SKM-1 (cell line): ENCODE measurements around the gene KLF11.

Experiments
- DNase-seq: peaks from one replicate; lab custom pipeline; 2025; ENCODE audit not compliant: unreplicated experiment; lab: John Stamatoyannopoulos, UW

The KLF11 gene

DNA sequence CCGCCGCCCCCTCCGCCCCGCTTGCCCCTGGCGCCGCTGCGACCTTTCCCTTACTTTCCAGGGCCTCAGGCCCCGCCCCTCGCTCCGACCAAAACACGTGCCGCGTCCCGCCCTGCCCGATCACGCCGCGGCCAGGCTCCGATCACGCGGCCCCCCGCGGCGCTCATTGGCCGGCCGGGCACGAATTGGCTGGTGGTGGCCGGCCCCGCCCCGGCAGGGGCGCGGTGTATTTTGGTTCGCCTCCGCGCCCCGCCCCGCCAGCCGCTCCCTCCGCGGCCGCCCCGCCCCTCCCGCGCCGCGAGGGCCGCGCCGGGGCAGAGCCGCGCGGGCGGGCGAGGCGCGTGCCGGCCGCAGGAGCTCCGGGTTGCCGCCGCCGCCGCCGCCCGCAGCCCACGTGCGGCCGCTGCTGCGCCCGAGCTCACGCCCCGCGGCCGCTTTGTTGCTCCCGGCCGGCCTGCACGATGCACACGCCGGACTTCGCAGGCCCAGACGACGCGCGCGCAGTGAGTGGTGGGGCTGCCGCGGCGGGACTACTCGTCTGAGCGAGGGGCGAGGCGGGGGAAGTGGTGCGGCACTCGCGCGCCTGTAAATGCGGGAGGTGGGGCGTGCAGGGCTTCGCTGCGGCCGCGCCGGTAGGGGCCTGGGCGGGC is at the start of gene KLF11:
KLF11 (plus strand) TSS at position 295 of the 650 bp plus-strand sequence; CDS start at position 462, 167 bp downstream.
- peak; percentile 61 for DNase-seq

DNA sequence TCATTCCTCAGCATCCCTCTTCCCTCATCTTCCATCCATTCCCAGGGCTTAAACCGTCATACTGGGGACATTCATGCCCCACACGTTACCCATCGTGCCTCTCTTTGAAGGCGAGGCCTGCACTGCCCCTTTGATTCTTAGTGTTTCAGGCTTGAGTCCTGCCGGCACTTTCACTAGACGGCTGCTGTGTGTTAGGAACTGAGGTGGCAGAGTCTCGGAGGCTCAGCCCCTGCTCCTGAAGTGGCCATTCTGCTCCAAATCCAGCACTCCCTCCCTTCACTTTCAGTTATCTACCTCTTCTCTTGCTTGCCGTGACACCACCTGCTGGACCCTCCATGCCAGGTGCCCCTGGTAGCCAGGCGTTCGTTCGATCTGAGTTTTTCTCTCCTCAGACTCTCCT is 48.9 kb upstream of the KLF11 start:
- no peak for DNase-seq

DNA sequence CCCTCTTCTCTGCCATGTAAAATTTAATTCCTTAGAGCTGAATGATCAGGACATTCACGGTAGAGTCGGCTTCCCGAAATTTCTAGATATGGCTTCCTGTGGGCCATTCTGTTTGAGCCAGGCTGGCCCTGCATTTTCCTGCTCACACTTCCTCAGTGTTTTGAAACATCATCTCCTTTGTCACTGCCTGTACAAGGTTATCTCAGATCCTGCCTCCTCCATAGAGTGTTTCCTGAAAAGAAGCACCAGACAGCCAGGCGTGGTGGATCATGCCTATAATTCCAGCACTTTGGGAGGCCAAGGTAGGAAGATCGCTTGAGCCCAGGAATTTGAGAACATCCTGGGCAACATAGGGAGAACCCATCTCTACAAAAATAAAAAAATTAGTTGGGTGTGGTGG is 48.3 kb upstream of the KLF11 start:
- no peak for DNase-seq

- DNase-seq = no peak
These were observed 47.0 kb upstream of the KLF11 start for GRCh38 chr2:9996321-9996720.

DNA sequence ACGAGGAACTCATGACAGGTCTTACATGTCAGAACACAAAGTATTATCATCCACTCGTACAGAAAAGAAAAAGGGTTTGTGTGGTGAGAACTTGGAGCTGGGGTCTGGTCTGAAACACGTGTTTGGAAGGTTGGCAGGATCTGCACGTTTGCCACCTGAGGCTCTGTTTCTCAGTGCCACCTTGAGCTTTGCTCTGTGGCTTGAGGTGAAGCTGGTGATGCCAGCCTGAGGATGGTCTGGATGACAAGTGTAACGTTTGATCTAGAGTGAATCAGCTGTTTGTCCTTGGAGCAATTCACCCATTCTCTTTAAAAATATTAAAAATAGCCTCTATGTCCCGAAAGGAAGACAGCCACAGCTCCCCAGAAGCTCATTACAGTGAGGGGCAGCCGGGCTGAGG is 45.4 kb upstream of the KLF11 start:
- no peak for DNase-seq

GRCh38 chr2:9998916-9999654 is 44.3 kb upstream of the KLF11 start:
- no peak for DNase-seq

DNA sequence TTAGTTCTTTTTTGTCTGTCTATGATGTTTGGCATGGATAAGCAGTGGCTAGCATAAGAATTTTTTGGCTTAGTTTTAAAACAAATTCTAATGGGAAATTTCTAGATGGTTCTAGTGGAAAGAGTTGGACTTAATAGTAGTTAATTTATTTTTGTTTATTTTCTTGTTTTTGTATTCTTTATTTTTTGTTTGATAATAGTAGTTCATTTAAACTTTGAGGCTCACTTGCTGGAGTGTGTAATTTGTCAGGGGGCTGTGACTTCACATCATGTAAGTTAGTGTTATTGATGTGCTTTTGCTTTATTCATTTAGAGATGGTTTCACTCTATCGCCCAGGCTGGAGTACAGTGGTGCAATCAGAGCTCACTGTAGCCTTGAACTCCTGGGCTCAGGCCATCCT is 43.7 kb upstream of the KLF11 start:
- DNase-seq = no peak

- no peak for DNase-seq
These were observed 42.8 kb upstream of the KLF11 start for GRCh38 chr2:10000541-10000940.

- DNase-seq = no peak
These were observed 41.8 kb upstream of the KLF11 start for GRCh38 chr2:10001586-10001985.

- DNase-seq = no peak
These were observed 41.2 kb upstream of the KLF11 start for GRCh38 chr2:10002109-10002508.

DNA sequence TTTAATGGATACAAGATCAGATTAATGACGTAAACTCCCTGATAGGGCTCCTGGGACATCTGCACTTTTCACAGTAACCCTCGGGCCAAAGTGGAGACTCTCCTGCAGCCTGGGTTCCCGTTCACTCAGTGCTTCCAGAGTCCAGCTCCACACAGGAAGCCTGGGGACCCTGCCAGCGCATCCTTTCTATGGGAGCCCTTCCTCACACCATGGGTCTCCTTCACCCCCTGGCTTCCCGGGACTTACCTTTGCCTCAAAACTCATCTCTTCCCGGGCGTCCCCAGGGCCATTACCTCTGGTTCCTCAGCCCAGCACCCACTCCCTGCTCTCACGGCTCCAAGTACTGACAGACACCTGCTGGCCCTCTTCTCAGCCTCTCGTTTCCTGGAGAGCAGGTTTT is 40.7 kb upstream of the KLF11 start:
- DNase-seq = no peak

DNA sequence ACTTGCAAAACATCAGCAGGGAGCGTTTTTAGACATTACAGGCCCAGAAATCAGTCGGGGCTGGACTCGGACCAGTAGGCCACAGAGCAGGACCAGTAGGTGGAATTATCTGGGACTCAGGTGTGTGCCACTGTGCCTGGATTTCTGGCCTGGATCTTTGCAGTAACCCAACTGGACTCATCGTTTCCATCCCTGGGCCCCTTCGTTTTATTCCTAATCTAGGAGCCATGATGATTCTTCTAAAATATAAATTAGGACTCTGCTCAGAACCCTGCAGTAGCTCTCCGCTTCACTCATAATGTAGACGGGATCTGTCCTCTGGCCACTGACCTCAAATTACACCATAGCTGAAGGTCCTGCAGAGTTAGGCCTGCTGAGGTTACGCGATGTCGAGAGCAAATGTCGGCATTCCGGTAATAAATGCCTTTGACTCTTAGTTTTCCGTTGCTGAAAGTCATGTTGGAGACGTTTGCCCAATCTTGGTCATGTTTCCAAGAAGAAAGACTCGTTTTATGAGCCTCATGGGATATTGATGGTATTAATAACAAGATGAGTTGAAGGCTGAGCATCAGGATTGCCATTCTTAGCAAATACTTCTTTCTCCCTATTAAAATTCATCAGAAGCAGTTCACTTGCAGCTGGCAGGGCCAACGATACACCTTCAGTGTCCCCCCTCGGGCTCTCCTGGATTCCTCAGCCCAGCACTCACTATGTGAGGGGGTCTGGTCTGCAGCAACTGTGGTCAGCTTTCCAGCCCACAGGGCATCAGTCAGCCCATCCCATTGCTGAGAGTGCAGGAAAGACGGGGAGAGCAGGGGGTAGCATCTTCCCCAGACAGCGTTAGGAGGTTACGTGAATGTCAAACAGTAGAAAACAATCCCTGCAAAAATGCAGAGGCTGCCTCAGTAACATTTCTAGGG is 39.9 kb upstream of the KLF11 start:
- no peak for DNase-seq

- DNase-seq = no peak
These were observed 38.9 kb upstream of the KLF11 start for GRCh38 chr2:10004401-10004800.

DNA sequence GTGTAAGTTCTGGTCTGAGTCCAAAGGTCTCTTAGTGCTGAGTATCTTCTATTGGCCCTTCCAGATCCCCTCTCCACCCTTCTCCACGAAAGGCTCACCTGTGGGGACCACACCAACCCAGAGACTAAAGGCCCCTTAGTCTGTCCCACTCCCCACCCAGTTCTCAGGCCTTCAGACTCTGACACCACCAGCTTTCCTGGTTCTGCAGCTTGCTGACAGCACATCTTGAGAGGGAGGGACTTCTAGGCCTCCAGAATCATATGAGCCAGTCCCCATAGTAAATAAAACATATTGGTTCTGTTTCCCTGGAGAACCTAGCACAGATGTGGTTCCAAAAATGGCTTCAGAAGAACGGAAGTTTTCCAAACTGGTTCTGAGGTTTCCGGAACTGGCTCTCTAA is 38.5 kb upstream of the KLF11 start:
- DNase-seq = no peak

GRCh38 chr2:10005461-10006235 is 37.7 kb upstream of the KLF11 start:
- DNase-seq = no peak

DNA sequence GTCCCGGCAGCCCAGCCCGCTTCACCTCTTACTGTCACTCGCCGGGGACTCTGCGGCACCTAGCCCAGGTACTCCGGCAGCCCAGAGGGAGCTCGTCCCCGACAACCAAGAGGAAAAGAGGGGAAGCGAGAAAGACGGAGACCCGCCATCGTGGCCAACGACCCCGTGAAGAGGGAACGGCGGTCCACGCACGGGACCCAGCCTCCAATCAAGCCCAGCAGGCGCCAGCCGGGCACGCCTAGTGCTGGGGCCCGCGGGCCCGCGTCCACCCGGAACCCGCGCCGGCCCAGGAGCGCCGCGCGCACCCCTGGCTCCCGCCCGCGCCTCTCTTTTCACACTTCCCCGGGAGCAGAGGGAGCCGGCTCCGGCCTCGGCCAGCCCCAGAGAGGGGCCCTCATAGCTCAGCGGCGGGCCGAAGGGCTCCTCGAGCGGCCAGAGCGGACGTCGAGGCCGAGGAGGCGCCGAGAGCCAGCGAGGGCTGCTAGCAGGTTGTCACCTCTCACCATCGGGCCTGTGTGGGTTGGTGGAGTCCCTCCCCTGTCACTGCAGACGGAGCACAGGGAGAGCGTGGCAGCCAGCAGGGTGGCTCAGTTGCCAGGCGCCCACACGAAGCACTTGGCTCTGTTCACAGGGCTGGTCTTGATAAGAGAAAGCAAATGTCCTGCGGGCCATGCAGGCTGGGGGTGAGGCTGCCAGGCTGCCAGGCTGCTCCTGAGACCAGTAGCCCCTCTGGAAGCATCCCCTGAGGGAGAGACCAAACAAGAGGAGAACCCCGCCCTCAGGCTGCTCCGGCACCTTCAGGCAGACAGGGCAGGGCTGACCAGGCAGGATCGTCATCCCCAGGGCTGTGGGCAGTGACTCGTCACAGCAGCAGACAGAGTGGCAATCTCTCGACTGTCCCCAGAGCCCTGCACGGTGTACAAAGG is 36.9 kb upstream of the KLF11 start:
- DNase-seq = no peak

GRCh38 chr2:10007435-10007834 is 35.9 kb upstream of the KLF11 start:
- no peak for DNase-seq

DNA sequence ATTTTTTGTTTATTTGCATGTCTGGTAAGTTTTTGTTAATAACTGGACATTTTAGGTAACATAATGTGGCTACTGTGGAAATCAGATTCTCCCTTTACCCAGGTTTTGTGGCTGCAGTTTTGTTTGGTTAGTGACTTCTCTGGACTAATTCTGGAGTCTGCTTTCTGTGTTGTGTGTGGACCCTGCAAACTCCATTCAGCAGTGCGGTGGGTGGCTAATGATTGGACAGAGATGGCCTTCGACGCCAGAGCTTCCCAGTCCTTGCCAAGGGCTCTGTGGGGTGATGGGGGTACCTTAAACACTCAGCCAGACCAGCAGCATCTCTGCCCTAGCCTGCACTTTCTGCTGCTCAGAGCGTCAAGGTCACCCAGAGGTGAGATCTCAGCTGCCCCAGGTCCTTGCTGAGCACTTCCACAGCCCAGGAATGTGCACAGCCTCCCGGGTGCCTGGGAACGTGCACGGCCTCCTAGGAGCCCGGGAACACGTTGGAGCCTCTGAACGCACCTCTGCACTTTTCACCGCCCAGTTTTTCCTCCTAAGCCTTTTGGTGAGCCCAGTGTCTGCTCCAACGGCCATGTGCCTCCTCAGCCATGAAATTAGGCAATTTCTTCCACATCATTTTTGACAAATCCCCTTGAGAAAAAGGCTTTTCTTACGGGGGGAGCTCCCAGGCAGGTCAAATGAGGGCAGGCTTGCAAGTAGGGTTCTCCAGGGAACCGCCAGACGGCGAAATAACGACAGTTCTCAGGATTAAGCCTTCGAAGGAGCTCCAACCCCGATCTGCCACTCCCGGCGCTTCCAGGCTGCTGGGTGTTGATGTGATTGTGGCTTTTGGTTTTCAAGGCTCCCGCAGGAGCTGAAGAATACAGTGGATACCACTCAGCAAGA is 35.2 kb upstream of the KLF11 start:
- no peak for DNase-seq

DNA sequence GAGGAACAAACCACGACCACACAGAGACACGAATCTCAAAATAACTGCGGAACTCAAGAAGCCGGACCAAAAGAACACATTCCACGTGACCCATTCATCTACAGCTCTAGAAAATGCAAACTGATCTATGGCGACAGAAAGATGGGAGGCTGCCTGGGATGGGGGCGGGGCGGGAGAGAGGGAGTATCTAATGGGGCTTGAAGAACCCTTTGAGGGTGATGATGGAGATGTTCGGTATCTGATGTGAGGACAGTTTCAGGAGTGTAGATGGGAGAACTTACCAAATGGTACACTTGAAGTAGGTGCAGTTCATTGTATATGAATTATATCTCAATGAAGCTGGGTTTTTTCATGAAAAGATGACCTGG is 34.6 kb upstream of the KLF11 start:
- no peak for DNase-seq
